T-cell (primary cell): Measurements from ENCODE around the gene TPI1. TPM values are rescaled to one million over a fixed set of nuclear protein-coding genes. Genes with fewer than 3 reads are reported as not detected.
A peak's percentile ranks its signal among the peaks of the same experiment; 100 is the strongest.

Experiments
- ATAC-seq, 4 experiments: fragments of 200-7000 bp in 3 of 4; fragments of 150-1000 bp in 1 of 4; cut with Tn5 transposase; replicated peaks in 1 of 4; 1 replicate in 3 of 4; 2 replicates in 1 of 4; pipeline ENCODE4 v1.10.0; 2021; ENCODE audit warnings: moderate library complexity in 3 of 4, mild to moderate bottlenecking in 2 of 4, moderate number of reproducible peaks in 1 of 4
- CTCF ChIA-PET, 2 donors: fragments of 300-600 bp; sonication (Branson Sonifier 250); formaldehyde crosslinking; loops; one replicate each; lab custom pipeline; 2022; ENCODE audit warnings: antibody characterized with exemption in 2 of 2; lab: Charles Lee
- POLR2A ChIA-PET, 2 donors: fragments of 300-600 bp; sonication (Branson Sonifier 250); formaldehyde crosslinking; loops; one replicate each; lab custom pipeline; 2022; ENCODE audit warnings: antibody characterized with exemption in 2 of 2; lab: Charles Lee
- DNase-seq, 35 experiments: peaks; one replicate each; pipeline versions ENCODE4 v3.0.0 to v3.0.0-alpha.2; 2013 to 2023
- H3K27ac ChIP-seq: one replicate; pipeline ENCODE4 v1.5.1; 2013; ENCODE audit warnings: low read length
- H3K27me3 ChIP-seq, 2 experiments: replicated peaks in 1 of 2; 1 replicate in 1 of 2; 2 replicates in 1 of 2; pipeline versions ENCODE4 v1.6.1 to v1.7.0; 2013; ENCODE audit warnings: low read length in 1 of 2, mixed read lengths in 1 of 2; ENCODE audit not compliant: control insufficient read depth in 2 of 2, insufficient read depth in 2 of 2; ENCODE audit errors: extremely low read depth in 1 of 2
- H3K36me3 ChIP-seq, 2 donors: 1 replicate in 1 of 2; 2 replicates in 1 of 2; pipeline versions ENCODE4 v1.6.1 to v1.7.0; 2013; ENCODE audit warnings: low read length in 1 of 2; ENCODE audit not compliant: control insufficient read depth in 2 of 2, insufficient read depth in 1 of 2; ENCODE audit errors: extremely low read depth in 1 of 2
- H3K4me1 ChIP-seq, 2 experiments: 1 replicate in 1 of 2; 2 replicates in 1 of 2; pipeline versions ENCODE4 v1.6.1 to v1.7.0; 2013; ENCODE audit warnings: low read length in 2 of 2, mixed read lengths in 1 of 2; ENCODE audit not compliant: insufficient read depth in 2 of 2, control insufficient read depth in 1 of 2; ENCODE audit errors: extremely low read depth in 1 of 2
- H3K4me3 ChIP-seq, 2 donors: 1 replicate in 1 of 2; 2 replicates in 1 of 2; pipeline versions ENCODE4 v1.5.1 to v1.7.0; 2013; ENCODE audit warnings: mild to moderate bottlenecking in 2 of 2, low read length in 1 of 2, moderate library complexity in 1 of 2; ENCODE audit not compliant: control insufficient read depth in 1 of 2; ENCODE audit errors: extremely low read depth in 1 of 2
- H3K9me3 ChIP-seq: 2 replicates; pipeline ENCODE4 v1.7.0; 2013
- H3K27ac Mint-ChIP-seq, 2 donors: one replicate each; pipeline ENCODE4 v1.8.0; 2020 to 2021; ENCODE audit warnings: mild to moderate bottlenecking in 2 of 2, mixed read lengths in 2 of 2
- H3K27me3 Mint-ChIP-seq, 2 donors: one replicate each; pipeline ENCODE4 v1.8.0; 2021 to 2022; ENCODE audit warnings: mixed read lengths in 2 of 2
- H3K36me3 Mint-ChIP-seq: one replicate; pipeline ENCODE4 v1.8.0; 2021; ENCODE audit warnings: mixed read lengths
- H3K4me1 Mint-ChIP-seq, 3 donors: one replicate each; pipeline ENCODE4 v1.8.0; 2020 to 2022; ENCODE audit warnings: mixed read lengths in 3 of 3, mild to moderate bottlenecking in 1 of 3
- H3K4me3 Mint-ChIP-seq, 3 donors: one replicate each; pipeline ENCODE4 v1.8.0; 2020 to 2022; ENCODE audit warnings: mild to moderate bottlenecking in 3 of 3, mixed read lengths in 3 of 3, moderate library complexity in 3 of 3
- H3K9me3 Mint-ChIP-seq, 3 donors: one replicate each; pipeline ENCODE4 v1.8.0; 2020 to 2022; ENCODE audit warnings: mixed read lengths in 3 of 3
- WGBS: methylation state at CpG from one replicate; pipeline ENCODE4 v1.1.5; 2013; ENCODE audit warnings: missing lambda C conversion rate; ENCODE audit not compliant: insufficient coverage; 5-methylcytosine and 5-hydroxymethylcytosine counted together
- total RNA-seq, 35 experiments: library from RNA in 6 of 35; stranded (reverse) in 6 of 35; fragments of 120-200 nt in 1 of 35; gene quantifications; one replicate each; pipeline versions ENCODE4 v1.2.1 to v1.2.4 and lab custom pipeline; 2013 to 2026

Gene TPI1
- total RNA-seq, 5 donors from 2014 or later (not counting 1 experiment from before 2014, with no cell fraction given) = 132 to 208 (median 189) TPM

- H3K27me3 Mint-ChIP-seq = no peaks in the 10 kb centered on the region
- Histone ChIP-seq H3K27me3 (peaks cover 0 to 4% of the 10 kb centered on the region in 2 experiments), H3K27ac (no peak overlapping the region), H3K4me1 (no peaks in the 10 kb centered on the region), H3K4me3 (no peak overlapping the region), H3K36me3 (no peaks in the 10 kb centered on the region), H3K9me3 (no peaks in the 10 kb centered on the region)
- WGBS = no CpG with 5 or more reads among the region's 4 CpGs
- no peaks in the 10 kb centered on the region for H3K4me1 Mint-ChIP-seq
- ChIA-PET CTCF (interaction anchor here (0.7 to 1.0 kb wide), 2 partner anchors 89 to 239 kb away, joined by 3 read pairs; partner anchors contain the start of gene MLF2 (in 1 of the 2)), POLR2A (no interaction called here)
- no peaks in the 10 kb centered on the region for H3K36me3 Mint-ChIP-seq
- no peaks in the 10 kb centered on the region for H3K9me3 Mint-ChIP-seq
- ATAC-seq (no peak), DNase-seq (no peak)
- H3K27ac Mint-ChIP-seq = no peak overlapping the region
- H3K4me3 Mint-ChIP-seq = no peak overlapping the region
These were observed 25.3 kb upstream of the TPI1 start for GRCh38 chr12:6842075-6842474.

- H3K9me3 Mint-ChIP-seq = no peaks in the 10 kb centered on the region
- Histone ChIP-seq H3K4me3 (no peak overlapping the region), H3K27ac (no peak overlapping the region), H3K36me3 (no peaks in the 10 kb centered on the region), H3K9me3 (no peaks in the 10 kb centered on the region), H3K27me3 (peaks cover 0 to 4% of the 10 kb centered on the region in 2 experiments), H3K4me1 (no peaks in the 10 kb centered on the region)
- WGBS = 90% methylated on average over 13 of the region's 16 CpGs
- no peaks in the 10 kb centered on the region for H3K36me3 Mint-ChIP-seq
- ATAC-seq (no peak), DNase-seq (no peak)
- H3K27me3 Mint-ChIP-seq = no peaks in the 10 kb centered on the region
- no peaks in the 10 kb centered on the region for H3K4me1 Mint-ChIP-seq
- POLR2A ChIA-PET = interaction anchor here in 1 of 2 donors (0.6 kb wide), 2 partner anchors 10 to 228 kb away, joined by 3 read pairs; no protein-coding TSS in a partner anchor
- H3K4me3 Mint-ChIP-seq = no peak overlapping the region
- CTCF ChIA-PET = interaction anchor here in 1 of 2 donors (0.6 kb wide), 1 partner anchor 1395 kb away, joined by 3 read pairs; no protein-coding TSS in a partner anchor
- H3K27ac Mint-ChIP-seq = no peak overlapping the region
These were observed 24.0 kb upstream of the TPI1 start for GRCh38 chr12:6843118-6843902.

- no peak for ATAC-seq
- Mint-ChIP-seq H3K27ac (no peak overlapping the region), H3K9me3 (no peaks in the 10 kb centered on the region), H3K27me3 (no peaks in the 10 kb centered on the region), H3K4me3 (no peak overlapping the region), H3K4me1 (peaks cover 0 to 7% (median 4%) of the 10 kb centered on the region in 3 donors), H3K36me3 (no peaks in the 10 kb centered on the region)
- no peak overlapping the region for H3K4me3 ChIP-seq
- H3K27ac ChIP-seq = no peak overlapping the region
- CTCF ChIA-PET = no interaction called here
- peaks cover 0 to 4% of the 10 kb centered on the region in 2 experiments for H3K27me3 ChIP-seq
- H3K9me3 ChIP-seq = no peaks in the 10 kb centered on the region
- POLR2A ChIA-PET = no interaction called here
- no peaks in the 10 kb centered on the region for H3K36me3 ChIP-seq
- H3K4me1 ChIP-seq = no peaks in the 10 kb centered on the region
- no peak for DNase-seq
- 94% methylated on average over 17 of the region's 17 CpGs for WGBS
These were observed 21.9 kb upstream of the TPI1 start for GRCh38 chr12:6845395-6845794.

GRCh38 chr12:6846316-6846869 is 20.9 kb upstream of the TPI1 start:
- Mint-ChIP-seq H3K27me3 (no peaks in the 10 kb centered on the region), H3K27ac (peak overlapping the region in 1 of 2 donors; percentile 6), H3K36me3 (no peaks in the 10 kb centered on the region), H3K4me3 (no peak overlapping the region), H3K4me1 (peaks cover 3 to 13% (median 8%) of the 10 kb centered on the region in 3 donors), H3K9me3 (no peaks in the 10 kb centered on the region)
- Histone ChIP-seq H3K9me3 (no peaks in the 10 kb centered on the region), H3K4me3 (no peak overlapping the region), H3K27me3 (no peaks in the 10 kb centered on the region), H3K27ac (no peak overlapping the region), H3K36me3 (no peaks in the 10 kb centered on the region), H3K4me1 (peaks cover 4 to 8% of the 10 kb centered on the region in 2 experiments)
- CTCF ChIA-PET = no interaction called here
- 92% methylated on average over 5 of the region's 7 CpGs for WGBS
- ATAC-seq (no peak), DNase-seq (no peak)
- POLR2A ChIA-PET = no interaction called here

- H3K27ac ChIP-seq = no peak overlapping the region
- no peak overlapping the region for H3K4me3 ChIP-seq
- DNase-seq (no peak), ATAC-seq (no peak)
- no peaks in the 10 kb centered on the region for H3K27me3 Mint-ChIP-seq
- POLR2A ChIA-PET = interaction anchor here in 1 of 2 donors (1.2 kb wide), 1 partner anchor 294 kb away, joined by 3 read pairs; no protein-coding TSS in a partner anchor
- H3K27ac Mint-ChIP-seq = no peak overlapping the region
- no peaks in the 10 kb centered on the region for H3K9me3 ChIP-seq
- H3K36me3 ChIP-seq = no peaks in the 10 kb centered on the region
- 89% methylated on average over 1 of the region's 2 CpGs for WGBS
- H3K9me3 Mint-ChIP-seq = no peaks in the 10 kb centered on the region
- peaks cover 5 to 17% (median 10%) of the 10 kb centered on the region in 3 donors for H3K4me1 Mint-ChIP-seq
- no peaks in the 10 kb centered on the region for H3K36me3 Mint-ChIP-seq
- peaks cover 6 to 15% of the 10 kb centered on the region in 2 experiments for H3K4me1 ChIP-seq
- H3K27me3 ChIP-seq = no peaks in the 10 kb centered on the region
- H3K4me3 Mint-ChIP-seq = no peak overlapping the region
- CTCF ChIA-PET = interaction anchor here in 1 of 2 donors (0.5 kb wide), 1 partner anchor 542 kb away, joined by 3 read pairs; no protein-coding TSS in a partner anchor
These were observed 19.7 kb upstream of the TPI1 start for GRCh38 chr12:6847676-6848075.

GRCh38 chr12:6849427-6849826 is 17.9 kb upstream of the TPI1 start:
- Mint-ChIP-seq H3K27me3 (no peaks in the 10 kb centered on the region), H3K9me3 (no peaks in the 10 kb centered on the region), H3K4me1 (peaks cover 19 to 33% (median 26%) of the 10 kb centered on the region in 3 donors), H3K27ac (no peak overlapping the region), H3K36me3 (no peaks in the 10 kb centered on the region), H3K4me3 (no peak overlapping the region)
- H3K4me1 ChIP-seq = peaks cover 20 to 33% of the 10 kb centered on the region in 2 experiments
- ATAC-seq (no peak), DNase-seq (no peak)
- ChIA-PET POLR2A (no interaction called here), CTCF (no interaction called here)
- H3K9me3 ChIP-seq = no peaks in the 10 kb centered on the region
- no peaks in the 10 kb centered on the region for H3K36me3 ChIP-seq
- H3K27ac ChIP-seq = no peak overlapping the region
- no peak overlapping the region for H3K4me3 ChIP-seq
- WGBS = no CpG with 5 or more reads among the region's 2 CpGs
- H3K27me3 ChIP-seq = no peaks in the 10 kb centered on the region
